ENCODE data around the gene SEMA3E.

SEMA3E gene

DNA sequence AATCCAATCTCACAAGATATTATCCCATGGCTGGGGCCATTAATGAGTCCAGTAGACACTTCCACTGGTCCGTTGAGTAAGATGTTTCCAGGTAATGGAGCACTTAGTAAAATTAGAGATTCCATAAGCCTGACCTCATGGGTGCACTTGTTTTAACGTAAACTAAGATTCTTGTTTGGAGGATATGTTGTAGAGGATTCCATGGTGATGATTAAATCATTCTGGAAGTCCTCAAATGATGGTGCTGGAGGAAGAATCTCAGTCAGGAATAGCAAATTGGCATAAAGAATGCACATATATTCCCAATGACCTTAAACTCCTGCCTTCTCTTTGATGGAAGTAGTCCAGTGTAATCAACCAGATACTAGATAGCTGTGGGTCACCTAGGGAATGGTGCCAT lies 324.3 kb downstream of the SEMA3E start:
- DNase-seq: no peak
- in situ Hi-C loops (cut with MboI; ENCODE audit: low pct_unique_long_range_greater_than_20kb, low sequenced_read_pairs): no loop called here

DNA sequence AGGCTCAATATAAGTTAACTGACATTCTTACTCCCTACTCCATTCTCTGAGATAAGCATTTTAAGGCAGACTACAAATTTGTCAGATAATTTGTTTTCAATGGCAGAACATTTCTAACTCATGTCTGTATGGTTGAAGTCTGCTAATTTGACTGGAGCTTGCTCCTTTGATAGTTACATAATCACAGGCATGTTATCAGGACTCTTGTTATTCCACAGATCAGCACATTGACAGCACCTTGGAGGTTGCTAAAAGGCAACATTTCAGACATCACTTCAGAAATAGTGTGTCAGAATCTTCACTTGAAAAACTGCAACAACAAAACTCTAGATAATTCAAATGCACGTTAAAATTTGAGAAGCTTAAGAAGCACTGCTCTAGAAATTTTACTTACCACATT lies 327.9 kb downstream of the SEMA3E start:
- no peak for DNase-seq

DNA sequence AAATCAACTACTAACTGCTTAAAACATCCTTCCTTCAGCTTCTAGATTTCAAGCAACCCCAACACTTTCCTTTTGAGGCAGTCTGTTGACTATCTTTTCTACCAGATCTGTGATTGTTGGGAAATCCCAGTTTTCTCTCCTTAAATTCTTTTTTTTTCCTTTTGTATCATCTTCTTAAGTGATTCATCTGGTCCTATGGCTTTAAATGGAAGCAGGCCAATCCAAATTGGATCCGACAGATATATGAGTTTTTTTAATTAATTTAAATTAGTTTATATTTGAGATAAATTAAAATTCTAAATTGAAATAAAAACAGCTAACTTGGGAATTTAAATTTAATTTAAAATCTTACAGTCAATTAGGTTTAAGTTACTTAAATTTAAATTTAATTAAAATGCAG lies 335.0 kb downstream of the SEMA3E start:
- in situ Hi-C loops (cut with MboI; ENCODE audit: low pct_unique_long_range_greater_than_20kb, low sequenced_read_pairs): no loop called here
- no peak for DNase-seq

More for the DNA sequence above, 327.9 kb downstream of the SEMA3E start:
- in situ Hi-C loops (cut with MboI; ENCODE audit: low pct_unique_long_range_greater_than_20kb, low sequenced_read_pairs): no loop called here

Data from KBM-7 (cell line).